Measurements from ENCODE around the gene TMEM218. TPM values are rescaled to one million over a fixed set of nuclear protein-coding genes. Genes with fewer than 3 reads are reported as not detected.
A peak's percentile ranks its signal among the peaks of the same experiment; 100 is the strongest.

The TMEM218 gene
- total RNA-seq, 4 donors from 2014 or later, result 9.9 to 19.9 (median 14.6) TPM

DNA sequence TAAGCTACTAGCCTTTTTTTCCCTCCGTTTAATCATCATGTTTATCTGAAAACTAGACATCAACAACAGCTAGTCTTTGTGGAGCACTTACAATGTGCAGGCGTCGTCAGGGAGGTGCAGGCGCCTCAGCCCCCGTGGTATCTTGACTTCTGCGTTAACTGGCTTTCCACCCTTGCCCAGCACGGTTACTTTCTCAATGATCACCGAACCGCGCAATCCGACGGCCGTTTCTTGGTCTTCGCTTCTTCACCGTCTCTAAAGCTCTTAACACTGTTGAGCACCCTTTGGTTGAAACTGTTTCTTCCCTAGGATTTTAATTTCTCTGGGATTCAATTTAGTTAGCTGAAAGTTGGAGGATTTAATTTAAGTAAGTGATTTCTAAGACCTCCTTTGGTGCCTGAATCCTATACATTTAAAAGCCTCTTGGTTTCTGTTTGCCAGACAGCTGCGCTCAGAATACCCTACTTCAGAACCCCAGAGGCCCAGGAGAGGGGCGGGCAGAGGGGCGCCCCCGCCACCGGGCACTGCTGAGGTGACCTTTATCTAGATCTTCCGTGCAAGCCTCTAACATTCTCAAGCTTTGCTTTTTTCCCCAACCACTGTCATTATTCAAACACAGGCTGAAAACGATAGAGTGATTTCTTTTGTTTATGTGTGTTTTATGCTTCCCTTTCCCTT, 18.0 kb upstream of the TMEM218 start:
- Histone ChIP-seq H3K4me3 (no peak overlapping the region), H3K4me1 (no peaks in the 10 kb centered on the region), H3K9me3 (no peaks in the 10 kb centered on the region), H3K36me3 (no peaks in the 10 kb centered on the region), H3K27me3 (peaks cover 23% of the 10 kb centered on the region), H3K27ac (no peak overlapping the region)
- DNase-seq (ENCODE audit: low spot score in 2 of 2), result no peak
- 81% methylated on average over 22 of the region's 22 CpGs for WGBS
- TF ChIP-seq POLR2A (IDR thresholded peaks at IDR 0.05) (no peak), POLR2AphosphoS5 (IDR thresholded peaks at IDR 0.05) (no peak), EP300 (IDR thresholded peaks at IDR 0.05) (no peak)
- TF ChIP-seq, protein P1, sequence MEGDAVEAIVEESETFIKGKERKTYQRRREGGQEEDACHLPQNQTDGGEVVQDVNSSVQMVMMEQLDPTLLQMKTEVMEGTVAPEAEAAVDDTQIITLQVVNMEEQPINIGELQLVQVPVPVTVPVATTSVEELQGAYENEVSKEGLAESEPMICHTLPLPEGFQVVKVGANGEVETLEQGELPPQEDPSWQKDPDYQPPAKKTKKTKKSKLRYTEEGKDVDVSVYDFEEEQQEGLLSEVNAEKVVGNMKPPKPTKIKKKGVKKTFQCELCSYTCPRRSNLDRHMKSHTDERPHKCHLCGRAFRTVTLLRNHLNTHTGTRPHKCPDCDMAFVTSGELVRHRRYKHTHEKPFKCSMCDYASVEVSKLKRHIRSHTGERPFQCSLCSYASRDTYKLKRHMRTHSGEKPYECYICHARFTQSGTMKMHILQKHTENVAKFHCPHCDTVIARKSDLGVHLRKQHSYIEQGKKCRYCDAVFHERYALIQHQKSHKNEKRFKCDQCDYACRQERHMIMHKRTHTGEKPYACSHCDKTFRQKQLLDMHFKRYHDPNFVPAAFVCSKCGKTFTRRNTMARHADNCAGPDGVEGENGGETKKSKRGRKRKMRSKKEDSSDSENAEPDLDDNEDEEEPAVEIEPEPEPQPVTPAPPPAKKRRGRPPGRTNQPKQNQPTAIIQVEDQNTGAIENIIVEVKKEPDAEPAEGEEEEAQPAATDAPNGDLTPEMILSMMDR (IDR thresholded peaks at IDR 0.05), result no peak

DNA sequence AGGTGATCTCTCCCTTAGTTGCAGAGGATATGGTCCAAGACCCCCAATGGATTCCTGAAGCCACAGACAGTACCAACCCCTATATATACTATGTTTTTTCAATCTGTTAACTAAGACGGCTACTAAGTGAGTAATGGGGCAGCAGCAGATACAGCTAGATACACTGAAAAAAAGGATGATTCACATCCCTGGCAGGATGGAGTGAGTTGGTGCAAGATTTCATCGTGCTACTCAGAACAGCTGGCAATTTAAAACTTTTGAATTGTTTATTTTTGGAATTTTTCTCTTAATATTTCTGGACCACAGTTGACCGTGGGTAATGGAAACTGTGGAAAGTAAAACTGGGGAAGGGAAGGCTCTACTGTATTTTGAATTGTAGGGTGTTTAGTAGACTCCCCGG, 17.0 kb upstream of the TMEM218 start:
- H3K9me3 ChIP-seq, result no peaks in the 10 kb centered on the region
- no peaks in the 10 kb centered on the region for H3K4me1 ChIP-seq
- H3K4me3 ChIP-seq, result no peak overlapping the region
- TF ChIP-seq POLR2A (IDR thresholded peaks at IDR 0.05) (no peak), POLR2AphosphoS5 (IDR thresholded peaks at IDR 0.05) (no peak), EP300 (IDR thresholded peaks at IDR 0.05) (no peak)
- TF ChIP-seq, protein P1 (IDR thresholded peaks at IDR 0.05), result no peak
- peaks cover 18% of the 10 kb centered on the region for H3K27me3 ChIP-seq
- H3K27ac ChIP-seq, result no peak overlapping the region
- DNase-seq (ENCODE audit: low spot score in 2 of 2), result no peak
- WGBS, result 75% methylated on average over 4 of the region's 4 CpGs
- no peaks in the 10 kb centered on the region for H3K36me3 ChIP-seq

DNA sequence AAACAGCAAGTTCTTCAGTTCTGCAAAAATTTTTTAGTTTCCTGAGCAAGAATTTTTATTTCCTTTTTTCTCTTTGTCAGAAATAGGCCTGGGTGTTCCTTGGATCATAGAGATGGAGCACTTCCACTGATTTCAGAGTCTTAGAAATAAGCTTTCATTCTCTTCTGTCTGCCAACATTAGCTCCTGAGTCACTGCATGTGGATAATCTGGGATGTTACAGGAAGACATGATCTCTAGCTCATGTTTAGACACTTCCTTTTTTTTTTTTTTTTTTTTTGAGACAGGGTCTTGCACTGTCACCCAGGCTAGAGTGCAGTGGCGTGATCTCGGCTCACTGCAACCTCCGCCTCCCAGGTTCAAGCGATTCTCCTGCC, 13.2 kb upstream of the TMEM218 start:
- no peak for DNase-seq (ENCODE audit: low spot score in 2 of 2)
- no peak overlapping the region for H3K4me3 ChIP-seq
- WGBS, result 88% methylated on average over 4 of the region's 4 CpGs

DNA sequence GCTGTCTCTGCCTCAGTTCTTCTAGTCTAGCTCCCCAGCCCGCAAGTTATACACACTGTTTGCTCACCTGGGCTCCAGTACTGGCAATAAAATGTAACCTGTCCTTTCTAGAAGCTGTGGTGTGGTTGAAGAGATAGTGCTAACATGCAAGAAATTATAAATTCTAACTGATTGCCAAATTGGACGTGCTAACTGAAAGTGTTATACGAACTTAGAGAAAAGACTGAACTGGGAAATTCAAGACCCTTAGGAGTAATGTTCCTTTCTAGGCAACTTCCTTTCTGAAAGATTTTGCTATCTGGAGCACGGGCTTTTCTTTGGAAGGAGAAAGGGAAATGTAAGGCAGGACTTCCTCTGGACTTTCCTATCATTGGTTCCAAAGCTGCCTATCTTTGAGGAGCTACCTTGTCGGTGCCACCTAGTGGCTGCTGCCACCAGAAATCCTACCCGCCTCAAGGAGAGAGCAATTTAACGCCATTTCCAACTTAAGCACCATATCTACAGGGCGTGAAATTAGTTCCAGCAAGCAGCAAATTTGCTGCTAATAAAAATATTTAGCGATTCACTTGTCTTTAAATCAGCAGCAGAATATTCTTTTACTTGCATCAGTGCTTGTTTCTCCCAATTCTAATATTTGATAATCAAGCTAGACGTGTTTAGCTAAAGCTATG, 12.7 kb upstream of the TMEM218 start:
- H3K27me3 ChIP-seq, result peaks cover 17% of the 10 kb centered on the region
- no peak for TF ChIP-seq POLR2A (IDR thresholded peaks at IDR 0.05)
- TF ChIP-seq, protein P1 (IDR thresholded peaks at IDR 0.05), result peak in 1 of 2 donors; percentile 30
- H3K4me1 ChIP-seq, result no peaks in the 10 kb centered on the region
- no peaks in the 10 kb centered on the region for H3K9me3 ChIP-seq
- H3K4me3 ChIP-seq, result no peak overlapping the region
- H3K36me3 ChIP-seq, result no peaks in the 10 kb centered on the region
- no peak overlapping the region for H3K27ac ChIP-seq
- 55% methylated on average over 10 of the region's 10 CpGs for WGBS
- no peak for DNase-seq (ENCODE audit: low spot score in 2 of 2)

More for the DNA sequence above, 13.2 kb upstream of the TMEM218 start:
- Histone ChIP-seq H3K4me1 (no peaks in the 10 kb centered on the region), H3K9me3 (no peaks in the 10 kb centered on the region), H3K27me3 (peaks cover 18% of the 10 kb centered on the region), H3K27ac (no peak overlapping the region), H3K36me3 (no peaks in the 10 kb centered on the region)
- no peak for TF ChIP-seq POLR2AphosphoS5 (IDR thresholded peaks at IDR 0.05)
- TF ChIP-seq EP300 (IDR thresholded peaks at IDR 0.05), result no peak
- TF ChIP-seq, protein P1 (IDR thresholded peaks at IDR 0.05), result no peak
- no peak for TF ChIP-seq POLR2A (IDR thresholded peaks at IDR 0.05)

DNA sequence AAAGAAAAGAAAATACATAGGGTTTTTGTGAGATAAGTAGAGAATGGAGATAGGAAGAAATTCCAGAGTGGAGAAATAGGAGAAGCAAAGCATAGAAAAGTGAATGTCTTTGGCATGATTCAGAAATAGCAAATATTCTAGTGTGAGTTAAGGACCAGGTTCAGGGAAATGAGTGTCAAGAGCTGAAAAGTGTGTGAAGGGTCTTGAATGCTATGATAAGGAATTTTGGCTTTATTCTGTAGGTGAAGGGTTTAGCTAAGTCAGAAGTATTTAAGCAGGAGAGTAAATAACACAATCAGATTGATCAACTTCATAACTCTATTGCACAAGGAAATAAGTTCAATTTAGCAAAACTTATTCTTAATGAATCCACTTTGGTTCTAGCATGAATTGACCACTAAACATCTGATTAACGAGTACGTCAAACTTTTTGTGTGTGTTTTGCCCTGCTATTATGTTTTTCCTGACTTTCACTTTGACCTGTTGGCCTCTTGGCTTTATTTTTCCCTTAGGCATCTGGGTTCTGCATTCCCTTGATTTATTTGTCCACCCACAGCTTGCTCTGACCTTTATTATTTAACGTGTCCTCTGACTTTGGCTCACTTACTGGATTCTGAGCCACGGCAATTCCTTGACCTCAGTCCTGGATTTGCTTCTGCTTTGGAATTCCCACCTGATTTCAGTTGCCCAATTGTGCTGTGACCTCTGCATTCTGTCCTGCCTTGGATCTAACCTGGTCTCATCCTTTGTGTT, 11.9 kb upstream of the TMEM218 start:
- H3K4me1 ChIP-seq, result no peaks in the 10 kb centered on the region
- H3K27me3 ChIP-seq, result peaks cover 20% of the 10 kb centered on the region
- DNase-seq (ENCODE audit: low spot score in 2 of 2), result no peak
- WGBS, result 78% methylated on average over 4 of the region's 4 CpGs
- no peak overlapping the region for H3K4me3 ChIP-seq
- H3K9me3 ChIP-seq, result no peaks in the 10 kb centered on the region
- TF ChIP-seq EP300 (IDR thresholded peaks at IDR 0.05) (no peak), POLR2AphosphoS5 (IDR thresholded peaks at IDR 0.05) (no peak), POLR2A (IDR thresholded peaks at IDR 0.05) (no peak)
- TF ChIP-seq, protein P1 (IDR thresholded peaks at IDR 0.05), result no peak
- no peaks in the 10 kb centered on the region for H3K36me3 ChIP-seq
- H3K27ac ChIP-seq, result no peak overlapping the region

All from suprapubic skin (tissue), 4 donors.